SK-N-SH treated with all-trans-retinoic acid at 6 μM for 48 hours (cell line): Measurements from ENCODE around the gene FHOD3.

Source experiments
- ATAC-seq: fragments of 200-7000 bp; cut with Tn5 transposase; 3 replicates; pipeline ENCODE4 v1.9.1; 2020; ENCODE audit warnings: mild to moderate bottlenecking, moderate library complexity
- ARNTL ChIP-seq: fragments of 450-650 bp; formaldehyde crosslinking; IDR thresholded peaks from 2 replicates; pipeline ENCODE4 v1.5.0; 2020; ENCODE audit warnings: low read depth, mild to moderate bottlenecking, moderate library complexity, borderline replicate concordance
- BACH2 ChIP-seq: fragments of 250-450 bp; sonication (Bioruptor Pico); IDR thresholded peaks from 2 replicates; pipeline ENCODE4 v1.9.0; 2021; ENCODE audit warnings: mild to moderate bottlenecking, borderline replicate concordance
- CREB5 ChIP-seq: fragments of 250-450 bp; sonication (Bioruptor Pico); IDR thresholded peaks from 2 replicates; pipeline ENCODE4 v1.5.1; 2020; ENCODE audit warnings: low read depth, mild to moderate bottlenecking, moderate library complexity
- CSDC2 ChIP-seq: fragments of 250-450 bp; sonication (Bioruptor Pico); IDR thresholded peaks from 2 replicates; pipeline ENCODE4 v1.5.0; 2020; ENCODE audit warnings: mild to moderate bottlenecking, moderate library complexity
- CSRNP3 ChIP-seq: fragments of 250-450 bp; sonication (Bioruptor Pico); IDR thresholded peaks from 2 replicates; pipeline ENCODE4 v1.5.1; 2021; ENCODE audit warnings: mild to moderate bottlenecking, moderate library complexity
- ESRRG ChIP-seq: fragments of 250-450 bp; sonication (Bioruptor Pico); IDR thresholded peaks from 2 replicates; pipeline ENCODE4 v1.6.1; 2021; ENCODE audit warnings: mild to moderate bottlenecking
- ISL1 ChIP-seq: fragments of 250-450 bp; sonication (Bioruptor Pico); IDR thresholded peaks from 2 replicates; pipeline ENCODE4 v2.1.2; 2022; ENCODE audit warnings: mild to moderate bottlenecking, moderate library complexity
- OSR1 ChIP-seq: fragments of 250-450 bp; sonication (Bioruptor Pico); IDR thresholded peaks from 2 replicates; pipeline ENCODE4 v1.8.0; 2022; ENCODE audit warnings: moderate library complexity, mild to moderate bottlenecking, inconsistent platforms
- PATZ1 ChIP-seq: fragments of 250-450 bp; sonication (Bioruptor Pico); IDR thresholded peaks from 2 replicates; pipeline ENCODE4 v1.8.0; 2020; ENCODE audit warnings: mild to moderate bottlenecking, moderate library complexity, borderline replicate concordance
- PPARA ChIP-seq: fragments of 250-450 bp; sonication (Bioruptor Pico); IDR thresholded peaks from 2 replicates; pipeline ENCODE4 v1.5.0; 2020; ENCODE audit warnings: mild to moderate bottlenecking, borderline replicate concordance
- RARB ChIP-seq: fragments of 250-450 bp; sonication (Bioruptor Pico); IDR thresholded peaks from 2 replicates; pipeline ENCODE4 v1.8.0; 2021; ENCODE audit warnings: mild to moderate bottlenecking, moderate library complexity
- SNAI2 ChIP-seq: fragments of 250-450 bp; sonication (Bioruptor Pico); IDR thresholded peaks from 2 replicates; pipeline ENCODE4 v1.5.0; 2020; ENCODE audit warnings: mild to moderate bottlenecking, moderate library complexity
- TCF4 ChIP-seq: fragments of 250-450 bp; sonication (Bioruptor Pico); IDR thresholded peaks from 2 replicates; pipeline ENCODE4 v1.8.0; 2021; ENCODE audit warnings: mild to moderate bottlenecking, moderate library complexity, borderline replicate concordance
- TOX ChIP-seq: fragments of 250-450 bp; sonication (Bioruptor Pico); IDR thresholded peaks from 2 replicates; pipeline ENCODE4 v1.8.0; 2021; ENCODE audit warnings: mild to moderate bottlenecking, moderate library complexity, borderline replicate concordance
- TSHZ2 ChIP-seq: fragments of 250-450 bp; sonication (Bioruptor Pico); IDR thresholded peaks from 2 replicates; pipeline ENCODE4 v1.5.0; 2020; ENCODE audit warnings: mild to moderate bottlenecking, moderate library complexity
- ZC3H10 ChIP-seq: fragments of 250-450 bp; sonication (Bioruptor Pico); IDR thresholded peaks from 2 replicates; pipeline ENCODE4 v1.5.1; 2021; ENCODE audit warnings: mild to moderate bottlenecking, moderate library complexity
- ZFP3 ChIP-seq: fragments of 250-450 bp; sonication (Bioruptor Pico); IDR thresholded peaks from 2 replicates; pipeline ENCODE4 v1.5.0; 2020; ENCODE audit warnings: mild to moderate bottlenecking, moderate library complexity
- ZNF70 ChIP-seq: fragments of 450-650 bp; formaldehyde crosslinking; IDR thresholded peaks from 2 replicates; pipeline ENCODE4 v1.5.0; 2020; ENCODE audit warnings: mild to moderate bottlenecking, moderate library complexity
- ZNF8 ChIP-seq: fragments of 450-650 bp; formaldehyde crosslinking; IDR thresholded peaks from 2 replicates; pipeline ENCODE4 v1.5.0; 2020; ENCODE audit warnings: mild to moderate bottlenecking, moderate library complexity

The FHOD3 gene

GRCh38 chr18:36312806-36313395 lies 15.4 kb downstream of the FHOD3 start:
- TF ChIP-seq SNAI2 (CRISPR knock-in tag) (no peak), ZC3H10 (CRISPR knock-in tag) (no peak), TCF4 (CRISPR knock-in tag) (no peak), ISL1 (CRISPR knock-in tag) (no peak), BACH2 (CRISPR knock-in tag) (no peak)

GRCh38 chr18:36314098-36314497 lies 16.6 kb downstream of the FHOD3 start:
- ATAC-seq: no peak
- TF ChIP-seq TOX (CRISPR knock-in tag) (no peak), ZC3H10 (CRISPR knock-in tag) (no peak), ARNTL (no peak)
- TF ChIP-seq, all 23 proteins: peak for 0

More at GRCh38 chr18:36312806-36313395, 15.4 kb downstream of the FHOD3 start:
- ATAC-seq: no peak

GRCh38 chr18:36314754-36315153 lies 17.2 kb downstream of the FHOD3 start:
- TF ChIP-seq PPARA (CRISPR knock-in tag): no peak
- TF ChIP-seq ARNTL: no peak
- no peak for TF ChIP-seq ZNF8 (CRISPR knock-in tag)
- no peak for TF ChIP-seq RARB (CRISPR knock-in tag)
- no peak for TF ChIP-seq CSRNP3 (CRISPR knock-in tag)
- TF ChIP-seq TCF4 (CRISPR knock-in tag): no peak
- TF ChIP-seq ISL1 (CRISPR knock-in tag): no peak
- no peak for TF ChIP-seq ZFP3 (CRISPR knock-in tag)
- TF ChIP-seq PATZ1 (CRISPR knock-in tag): no peak
- no peak for TF ChIP-seq ZC3H10 (CRISPR knock-in tag)
- TF ChIP-seq ESRRG (CRISPR knock-in tag): no peak
- no peak for TF ChIP-seq BACH2 (CRISPR knock-in tag)
- TF ChIP-seq ZNF70 (CRISPR knock-in tag): no peak
- TF ChIP-seq CSDC2 (CRISPR knock-in tag): no peak
- TF ChIP-seq OSR1 (CRISPR knock-in tag): no peak
- ATAC-seq: peak; percentile 55

- TF ChIP-seq ZC3H10 (CRISPR knock-in tag): no peak
- TF ChIP-seq TCF4 (CRISPR knock-in tag): no peak
- TF ChIP-seq ZNF8 (CRISPR knock-in tag): no peak
- no peak for TF ChIP-seq CREB5 (CRISPR knock-in tag)
- no peak for TF ChIP-seq ARNTL
- TF ChIP-seq ISL1 (CRISPR knock-in tag): no peak
- TF ChIP-seq ESRRG (CRISPR knock-in tag): no peak
- no peak for TF ChIP-seq SNAI2 (CRISPR knock-in tag)
- no peak for TF ChIP-seq TSHZ2 (CRISPR knock-in tag)
- no peak for TF ChIP-seq BACH2 (CRISPR knock-in tag)
- no peak for TF ChIP-seq PATZ1 (CRISPR knock-in tag)
- no peak for TF ChIP-seq TOX (CRISPR knock-in tag)
- TF ChIP-seq, all 23 proteins: peak for 0
- peak; percentile 85 for ATAC-seq
Observed at GRCh38 chr18:36315736-36316135, 18.2 kb downstream of the FHOD3 start.
